GM21515 (cell line): Measurements from ENCODE around the gene LRCH1.

Experiments used
- ATAC-seq: cut with Tn5 transposase; IDR thresholded peaks from one replicate; pipeline ENCODE4 v1.9.1; 2021; ENCODE audit not compliant: unreplicated experiment

The LRCH1 gene

DNA sequence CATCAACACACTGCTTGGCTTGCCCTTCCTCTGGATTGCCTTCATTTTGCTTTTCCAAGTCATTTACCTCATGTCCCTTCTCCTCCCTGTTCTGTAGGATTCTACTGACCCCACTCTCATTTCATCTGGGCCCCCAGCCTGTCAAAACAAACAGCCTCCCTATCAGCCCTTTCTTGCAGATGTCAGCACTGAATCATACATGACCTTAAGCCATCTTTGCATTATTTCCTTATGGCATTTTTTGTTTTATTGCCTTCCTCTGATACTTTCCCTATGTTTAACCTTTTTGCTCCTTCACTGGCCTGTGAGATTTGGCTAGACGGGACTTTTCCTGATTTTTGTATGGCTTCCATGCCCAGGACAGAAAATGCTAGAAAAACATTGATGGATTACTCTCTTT lies 8.7 kb downstream of the LRCH1 start:
- no peak for ATAC-seq

DNA sequence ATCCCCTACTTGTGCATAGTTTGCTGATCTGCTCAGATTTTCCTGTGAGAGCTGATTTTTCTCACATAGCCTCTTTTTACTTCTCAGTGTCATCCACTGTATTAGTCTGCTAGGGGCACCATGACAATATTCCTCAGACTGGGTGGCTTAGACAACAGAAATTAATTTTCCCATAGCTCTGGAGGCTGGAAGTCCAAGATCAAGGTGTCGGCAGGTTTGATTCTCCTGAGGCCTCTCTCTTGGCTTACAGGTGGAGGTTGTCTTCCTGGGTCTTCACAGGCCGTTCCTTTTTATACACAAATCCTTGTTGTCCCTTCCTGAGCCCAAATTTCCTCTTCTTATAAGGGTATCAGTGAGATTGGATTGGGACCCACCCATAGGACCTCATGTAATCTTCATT lies 9.2 kb downstream of the LRCH1 start:
- no peak for ATAC-seq

DNA sequence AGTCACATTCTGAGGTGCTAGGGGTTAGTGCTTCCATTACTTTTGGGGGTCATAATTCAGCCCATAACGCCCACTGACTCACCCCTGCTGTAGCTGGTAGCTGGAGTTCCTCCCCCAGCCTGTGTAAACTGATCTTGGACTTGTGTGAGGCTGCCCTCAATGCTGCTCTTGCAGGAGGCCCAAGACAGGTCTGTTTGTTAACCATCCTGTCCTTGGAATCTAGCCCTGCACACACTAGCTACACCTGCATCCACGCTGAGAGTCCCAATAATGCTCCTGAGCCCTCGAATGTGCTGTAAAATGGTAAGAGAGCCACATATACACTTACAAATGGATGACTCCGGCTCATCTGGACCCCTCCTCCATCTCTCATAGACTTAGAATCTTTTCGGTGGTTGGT lies 9.6 kb downstream of the LRCH1 start:
- ATAC-seq, result no peak

DNA sequence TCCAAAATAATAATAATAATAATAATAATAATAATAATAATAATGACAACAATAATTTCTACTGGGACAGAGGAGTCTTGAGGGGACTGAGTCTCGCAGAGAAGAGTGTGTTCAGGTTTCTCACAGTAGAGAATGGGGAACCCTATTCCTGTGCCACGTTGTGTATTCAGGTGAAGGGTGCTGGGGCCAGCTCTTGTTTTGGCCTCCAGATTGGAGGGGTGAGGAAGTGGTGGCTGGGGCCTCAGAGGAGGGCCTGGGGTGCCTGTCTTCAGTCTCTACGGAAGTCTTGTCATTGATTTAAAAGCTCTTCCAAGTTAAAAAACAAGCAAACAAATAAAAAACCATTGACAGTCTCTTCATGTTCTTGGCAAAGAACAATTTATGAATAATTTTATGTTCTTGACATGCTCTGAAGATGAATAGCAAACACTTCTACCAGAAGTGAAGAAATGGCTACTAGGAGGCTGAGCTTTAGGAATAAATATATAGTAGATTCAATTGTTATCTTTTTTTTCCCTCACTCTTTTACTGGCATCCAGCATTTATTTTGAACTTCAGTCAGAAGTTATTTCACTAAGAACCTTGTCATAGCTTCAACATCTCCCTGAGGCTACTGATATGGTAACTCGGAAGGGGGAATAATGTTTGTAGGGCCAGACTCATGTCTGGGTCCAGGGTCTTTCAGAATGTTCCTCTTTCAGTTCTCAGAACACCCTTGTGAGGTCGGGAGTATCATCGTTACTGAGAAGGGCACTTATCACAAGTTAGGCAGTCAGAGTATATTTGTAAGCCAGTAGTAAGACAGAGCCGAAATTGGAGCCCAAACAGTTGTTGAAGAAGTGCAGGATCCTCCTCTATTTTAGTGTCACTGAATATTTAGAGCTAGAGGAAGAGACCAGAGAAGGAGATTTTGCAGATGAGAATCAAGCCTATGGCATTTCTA lies 13.1 kb downstream of the LRCH1 start:
- ATAC-seq, result peak; percentile 70

DNA sequence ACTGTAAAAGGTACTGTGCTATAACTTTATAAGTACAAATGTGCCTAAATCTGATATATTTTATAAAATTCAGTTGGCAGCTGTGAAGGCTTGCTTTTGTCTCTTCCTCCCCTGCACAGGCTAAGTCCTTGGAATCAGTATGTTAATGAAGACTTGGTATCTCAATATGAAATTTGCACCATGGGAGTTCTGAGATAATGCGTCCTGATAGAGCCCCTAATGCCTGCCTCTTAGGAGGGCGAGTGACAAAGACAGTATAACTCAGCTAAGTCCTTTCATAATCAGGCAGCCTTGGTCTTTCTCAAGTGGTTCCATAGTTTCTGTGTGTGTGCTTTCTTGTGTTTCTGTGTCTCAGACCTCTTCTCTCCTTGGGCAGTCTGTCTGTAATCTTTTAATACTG lies 14.7 kb downstream of the LRCH1 start:
- ATAC-seq, result no peak

DNA sequence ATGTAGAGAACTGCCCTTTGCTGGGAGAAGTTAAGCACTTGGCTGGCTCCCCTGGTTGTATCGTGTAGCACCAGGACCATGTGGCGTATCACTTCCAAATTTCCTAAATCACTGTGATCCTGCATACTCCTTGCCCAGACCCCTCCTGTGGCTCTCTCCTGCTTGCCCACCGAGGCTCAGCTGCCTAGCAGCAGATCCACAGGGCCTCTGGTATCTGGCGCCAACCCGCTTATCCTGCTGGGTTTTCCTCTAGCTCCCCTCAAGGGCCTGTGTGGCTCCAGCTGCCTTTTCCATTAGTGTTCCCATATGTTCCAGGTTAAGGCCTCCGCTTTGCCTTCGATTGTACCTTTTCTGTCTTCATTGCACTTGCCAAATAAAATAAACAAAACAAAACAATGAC lies 16.5 kb downstream of the LRCH1 start:
- ATAC-seq, result no peak

DNA sequence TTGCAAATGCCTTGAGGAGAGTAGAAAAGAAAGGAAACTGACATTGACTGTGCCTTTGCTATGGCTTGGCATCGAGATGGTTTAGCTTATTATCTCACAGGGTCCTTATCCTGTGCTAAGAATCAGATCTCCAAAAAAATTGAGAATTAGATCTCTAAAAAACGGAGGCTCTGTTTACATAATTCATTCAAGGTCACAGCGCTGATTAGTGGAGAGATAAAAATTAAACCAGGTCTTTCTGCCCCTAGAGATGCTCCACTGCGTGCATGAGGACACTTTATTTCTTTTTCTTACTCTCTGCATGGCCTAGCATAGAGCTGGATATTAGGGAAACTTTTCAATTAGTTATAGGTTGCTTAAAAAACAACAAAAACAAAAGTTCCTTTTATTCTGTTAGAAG lies 17.3 kb downstream of the LRCH1 start:
- ATAC-seq, result no peak

DNA sequence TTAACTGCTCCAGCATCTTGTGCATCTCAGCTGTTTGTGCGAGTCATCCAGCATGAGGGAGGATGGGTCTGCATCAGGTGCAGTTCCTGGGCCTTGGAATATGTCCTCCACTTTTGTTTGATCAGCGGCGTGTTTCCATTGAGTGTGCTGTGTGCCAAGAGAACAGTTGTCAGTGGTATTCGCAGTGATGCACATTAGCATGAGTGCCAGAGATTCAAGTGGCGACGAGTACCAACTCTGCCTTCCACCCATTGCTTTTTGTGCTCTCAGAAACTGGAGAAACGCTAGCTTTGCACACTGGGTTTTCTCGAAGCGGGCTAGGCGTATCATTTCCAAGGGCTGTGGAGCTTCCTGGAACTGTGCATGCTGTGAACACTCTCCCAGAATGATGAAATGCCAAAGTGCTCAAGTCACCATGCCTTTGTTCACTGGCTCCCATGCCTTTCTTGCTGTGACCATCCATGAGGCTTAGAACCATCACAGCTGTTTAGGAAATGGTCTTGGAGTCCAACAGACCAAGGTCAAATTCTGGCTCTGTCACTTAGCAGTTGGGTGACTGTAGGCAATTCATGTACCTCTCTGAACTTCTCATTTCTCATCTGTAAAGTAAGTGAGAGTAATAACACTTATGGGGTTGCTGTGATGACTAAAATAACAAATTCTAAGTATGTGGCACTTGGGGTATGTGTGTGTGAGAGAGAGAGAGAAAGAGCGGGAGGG lies 18.4 kb downstream of the LRCH1 start:
- no peak for ATAC-seq

DNA sequence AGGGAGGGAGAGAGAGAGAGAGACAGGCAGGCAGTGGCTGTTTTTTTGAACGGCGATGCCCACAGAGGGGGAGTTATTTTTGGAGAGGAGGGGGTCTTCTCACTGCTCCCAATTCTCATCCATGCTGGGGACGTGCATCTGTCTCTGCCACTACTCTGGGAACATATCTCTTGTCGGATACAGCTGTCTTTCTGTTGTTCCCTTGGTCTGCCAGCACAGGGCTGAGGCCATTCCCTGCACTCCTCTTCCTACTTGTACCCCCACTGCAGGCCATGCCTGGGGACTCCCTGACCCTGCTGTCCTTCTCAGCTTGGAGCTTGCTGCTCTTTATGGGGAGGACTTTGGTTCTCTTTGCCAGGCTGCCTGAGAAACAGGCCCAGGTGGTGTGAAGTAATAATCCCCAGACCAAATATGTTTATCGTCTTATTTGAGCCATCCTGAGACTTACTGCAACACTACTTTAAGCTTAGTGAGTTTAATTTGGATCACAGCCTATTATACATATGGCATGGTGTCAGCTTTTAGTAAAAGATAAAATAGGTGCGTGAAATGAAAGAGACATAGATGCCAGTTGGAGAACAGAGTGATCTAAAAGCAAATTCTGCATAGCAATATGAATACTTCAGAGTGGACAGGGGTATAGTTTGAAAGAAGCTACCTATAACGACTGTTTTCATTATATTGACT lies 19.1 kb downstream of the LRCH1 start:
- ATAC-seq, result no peak

DNA sequence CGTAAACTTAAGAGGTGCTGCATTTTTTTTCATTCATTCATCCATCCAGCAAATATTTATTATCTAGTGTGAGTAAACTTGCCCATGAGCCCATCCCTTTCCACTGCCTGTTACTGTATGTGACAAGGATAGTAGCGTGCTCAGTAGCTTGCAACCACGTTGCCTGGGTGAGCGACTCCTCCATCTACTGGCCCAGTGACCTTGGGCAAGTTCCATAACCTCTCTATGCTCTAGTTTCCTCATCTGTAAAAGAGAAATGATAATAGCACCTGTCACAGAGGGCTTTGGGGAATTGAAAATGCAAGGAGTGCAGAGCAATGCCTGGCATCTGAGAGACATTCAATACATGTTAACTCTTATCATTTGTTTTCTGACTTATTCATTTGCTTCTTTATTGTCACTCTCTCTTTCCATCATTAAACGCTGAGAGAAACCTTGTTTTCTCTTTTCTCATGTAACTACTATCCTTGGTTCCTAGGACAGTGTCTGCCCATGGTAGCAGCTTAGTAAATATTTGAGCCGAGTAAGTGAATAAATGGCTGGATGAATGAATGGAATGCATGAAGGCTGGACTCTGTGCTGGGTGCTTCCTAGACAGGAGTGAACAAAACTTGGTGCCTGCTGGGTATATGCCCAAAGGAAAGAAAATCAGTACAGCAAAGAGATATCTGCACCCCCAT lies 19.9 kb downstream of the LRCH1 start:
- ATAC-seq, result peak; percentile 44

DNA sequence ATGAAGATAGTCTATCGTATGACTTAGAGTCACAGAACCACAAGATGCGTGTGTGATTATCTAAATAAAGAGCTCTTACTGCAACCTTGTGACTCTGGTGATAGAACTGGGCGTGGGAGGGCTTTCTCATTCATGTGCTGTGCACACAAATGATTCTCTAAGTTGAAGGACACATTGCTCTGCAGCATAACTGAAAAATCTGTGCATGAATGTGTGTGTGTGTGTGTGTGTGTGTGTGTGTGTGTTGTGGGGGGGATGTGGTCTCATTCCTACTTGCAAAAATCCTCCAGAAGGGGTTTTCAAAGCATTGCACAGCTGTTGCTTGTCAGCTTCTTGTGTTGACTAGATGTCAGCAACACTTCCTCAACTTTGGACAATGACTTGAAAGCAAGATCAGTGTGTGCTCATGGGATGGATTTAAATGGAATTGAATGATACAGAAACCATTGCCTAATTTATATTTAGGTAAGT lies 22.4 kb downstream of the LRCH1 start:
- peak; percentile 30 for ATAC-seq

DNA sequence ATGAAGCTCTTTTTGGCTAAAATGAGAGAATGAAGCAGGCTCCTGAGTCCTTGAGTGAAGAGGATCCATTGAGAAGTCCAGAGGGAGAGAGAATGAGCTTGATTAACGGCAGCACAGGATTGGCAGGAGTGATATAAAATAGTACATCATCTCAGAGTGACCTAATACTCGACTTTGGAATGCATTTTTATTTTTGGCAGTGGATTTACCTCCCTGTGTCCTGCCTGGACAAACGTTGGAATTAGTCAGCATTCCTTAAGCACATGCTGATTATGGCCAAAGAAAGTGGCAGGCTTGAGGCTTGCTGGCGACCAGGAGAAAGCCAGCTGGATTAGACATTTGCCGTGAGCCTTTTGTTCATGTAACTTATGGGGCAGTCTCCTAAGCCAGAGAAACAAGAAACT lies 22.9 kb downstream of the LRCH1 start:
- ATAC-seq, result no peak

DNA sequence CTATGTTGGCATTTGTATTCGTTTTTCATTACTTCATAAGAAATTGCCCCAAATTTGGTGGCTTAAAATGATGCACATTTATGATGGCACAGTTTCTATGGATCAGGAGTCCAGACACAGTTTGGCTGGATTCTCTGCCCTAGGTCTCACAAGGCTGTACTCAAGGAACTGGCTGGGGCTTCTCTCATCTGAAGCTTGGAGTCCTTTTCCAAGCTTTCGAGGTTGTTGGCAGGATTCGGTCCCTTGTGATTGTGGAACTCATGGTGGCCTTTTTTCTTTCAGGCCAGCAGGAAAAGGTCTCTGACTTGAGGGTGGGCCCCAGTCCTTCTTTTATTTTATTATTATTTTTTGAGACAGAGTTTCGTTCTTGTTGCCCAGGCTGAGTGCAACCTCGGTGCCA lies 23.8 kb downstream of the LRCH1 start:
- no peak for ATAC-seq

DNA sequence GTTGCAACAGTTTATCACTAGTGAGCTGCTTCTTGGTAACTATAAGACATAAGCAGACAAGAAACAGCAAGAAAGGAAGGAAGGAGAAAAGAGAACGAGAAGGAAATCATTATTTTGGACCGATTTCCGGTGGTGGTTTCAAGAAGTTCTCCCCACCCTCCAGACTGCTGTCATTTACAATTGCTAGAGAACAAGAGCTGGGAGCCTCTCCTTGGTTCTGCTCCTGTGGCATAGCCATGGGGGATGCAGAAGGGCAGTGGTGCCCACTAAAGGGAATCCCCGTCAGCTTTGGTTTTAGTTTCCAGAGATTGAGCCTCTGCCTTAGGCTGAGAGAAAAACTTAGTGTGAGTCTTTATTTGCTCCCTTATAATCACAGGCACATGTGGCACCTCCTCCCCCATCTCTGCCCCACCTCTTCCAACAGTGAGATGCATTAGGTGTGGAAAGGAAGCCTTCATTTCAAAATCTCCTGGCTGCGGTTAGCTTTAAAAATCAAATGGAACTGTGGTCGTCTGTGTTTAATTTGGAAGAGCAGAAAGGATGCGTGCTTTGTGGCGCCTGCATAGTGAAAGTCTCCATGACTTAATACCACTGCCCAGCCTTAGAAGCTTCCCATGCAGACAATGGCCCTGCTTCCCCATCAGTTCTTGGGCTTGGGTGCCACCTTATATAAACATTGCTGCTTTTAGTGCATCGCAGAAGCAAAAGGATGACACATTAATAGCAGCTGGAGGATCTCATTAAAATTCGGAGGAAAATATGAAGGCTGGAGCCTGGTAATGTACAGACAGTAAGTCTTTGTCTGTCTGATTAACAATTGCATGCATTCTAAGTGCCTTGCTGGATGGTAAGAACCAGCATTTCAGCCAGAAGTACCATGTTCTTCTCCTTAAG lies 25.0 kb downstream of the LRCH1 start:
- peak; percentile 12 for ATAC-seq

DNA sequence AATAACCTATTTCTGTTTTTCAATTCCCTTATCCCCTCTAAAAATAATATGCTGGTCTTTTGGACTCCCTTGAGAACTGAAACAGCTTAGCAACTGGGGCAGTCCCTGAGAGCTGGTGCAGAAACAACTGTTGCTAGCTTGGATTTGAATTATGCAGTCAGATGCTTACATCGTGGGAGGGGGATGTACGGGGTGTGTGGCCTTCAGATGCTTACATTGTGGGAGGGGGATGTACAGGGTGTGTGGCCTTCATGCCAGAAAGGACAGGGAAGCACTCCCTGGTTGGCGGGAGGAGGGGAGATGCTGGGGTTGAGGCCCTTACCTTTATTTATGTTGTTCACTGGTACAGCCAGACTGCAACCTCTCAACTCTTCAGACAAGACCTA lies 25.6 kb downstream of the LRCH1 start:
- peak; percentile 39 for ATAC-seq

DNA sequence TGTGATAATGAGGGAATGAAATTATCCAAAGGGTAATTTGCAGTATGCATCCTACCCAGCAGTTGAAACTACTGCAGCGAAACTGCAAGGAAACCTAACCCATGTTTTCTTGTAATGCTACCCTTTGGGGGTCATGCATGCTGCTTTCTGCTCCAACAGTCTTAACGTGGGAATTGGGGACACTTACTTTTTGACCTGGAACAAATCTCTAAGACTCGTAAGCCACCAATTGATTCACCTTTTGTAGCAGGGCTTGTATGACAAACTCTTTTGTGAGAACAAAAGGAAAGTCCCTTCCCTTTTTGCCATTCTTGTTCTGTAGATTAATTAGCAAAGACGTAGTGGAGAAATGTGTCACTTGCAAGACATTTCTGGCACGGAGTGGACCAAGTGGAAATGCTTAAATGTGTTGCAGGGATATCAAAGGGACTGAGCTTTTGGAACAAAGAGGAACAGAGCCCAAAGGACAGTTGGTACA lies 27.4 kb downstream of the LRCH1 start:
- ATAC-seq, result no peak

DNA sequence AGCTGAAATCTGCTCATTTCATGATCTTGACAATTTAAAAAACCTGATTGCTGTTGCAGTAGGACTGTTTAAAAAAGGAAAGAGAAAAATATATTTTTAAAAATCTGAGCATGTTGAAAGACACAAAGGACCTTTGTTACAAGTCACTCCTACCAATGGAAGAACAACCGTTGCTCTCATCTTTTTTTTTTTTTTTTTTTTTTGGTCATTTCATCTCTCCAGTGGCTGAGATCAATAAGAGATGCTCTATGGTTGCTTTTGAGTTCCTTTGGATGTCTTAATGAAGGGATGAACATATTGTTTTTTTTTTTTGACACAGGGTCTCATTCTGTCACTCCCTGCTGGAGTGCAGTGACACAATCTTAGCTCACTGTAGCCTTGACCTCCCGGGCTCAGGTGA lies 29.2 kb downstream of the LRCH1 start:
- ATAC-seq, result no peak

DNA sequence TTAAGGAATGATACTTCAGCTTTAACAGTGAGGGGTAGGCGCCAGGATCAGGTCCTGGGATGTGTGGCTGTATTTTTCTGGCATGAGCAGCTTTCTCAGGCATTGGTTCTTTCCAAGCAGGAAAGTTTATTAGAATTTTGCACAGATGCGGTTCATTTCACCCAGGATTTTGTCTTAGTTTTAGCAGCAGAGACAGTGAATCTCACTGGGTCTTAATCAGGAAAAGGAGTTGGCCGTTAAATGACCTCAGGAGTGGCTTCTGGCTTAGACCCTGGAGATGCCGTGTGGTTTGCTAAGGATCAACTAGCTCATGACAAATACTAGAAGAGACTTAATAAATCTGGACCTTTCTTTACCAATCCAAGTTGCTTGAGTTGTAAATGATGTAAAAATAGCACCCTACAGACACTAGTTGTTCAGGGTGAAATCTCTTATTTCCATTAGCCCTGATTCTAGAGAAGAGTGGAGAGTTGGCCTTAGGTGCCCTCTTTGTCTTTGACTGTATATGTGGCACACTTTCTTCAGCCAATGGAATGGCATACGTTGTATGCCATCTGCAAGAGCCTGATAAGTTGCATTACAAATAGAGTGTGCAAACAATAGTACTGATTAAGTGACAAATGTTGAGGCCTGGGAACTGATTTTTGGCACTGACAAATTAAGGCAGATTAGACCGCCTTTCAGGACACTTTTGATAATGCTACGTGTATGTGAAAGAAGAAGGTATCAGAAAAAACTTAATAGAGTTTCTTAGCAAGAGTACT lies 34.0 kb downstream of the LRCH1 start:
- no peak for ATAC-seq

DNA sequence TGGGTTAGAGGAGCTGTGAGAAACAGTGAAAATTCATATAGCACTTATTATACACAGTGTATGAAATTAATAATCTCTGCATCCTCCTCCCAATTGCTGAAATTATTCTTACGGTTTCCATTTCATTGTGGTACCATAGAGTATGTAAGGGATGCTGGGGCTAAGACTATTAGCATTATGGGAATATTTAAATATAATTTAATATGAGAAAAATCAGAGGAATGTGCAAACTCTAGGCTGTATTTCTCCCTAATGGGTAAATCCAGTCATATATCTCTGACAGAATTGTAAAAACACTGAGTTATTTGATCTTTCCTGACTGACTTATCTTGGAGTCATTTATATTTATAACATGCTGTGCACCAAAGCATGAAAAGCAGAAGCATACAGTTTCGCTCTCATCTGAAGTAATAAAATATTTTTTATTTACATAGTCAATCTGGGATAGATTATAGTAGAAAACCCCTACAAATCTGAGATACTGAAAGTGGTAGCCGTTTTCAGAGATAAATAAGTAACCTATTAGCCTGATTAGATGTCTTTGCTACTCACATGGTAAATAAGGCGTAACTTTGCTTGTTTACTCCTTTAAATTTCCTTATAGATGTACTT lies 34.9 kb downstream of the LRCH1 start:
- ATAC-seq, result peak; percentile 45
